Spleen (tissue), 7 donors: Measurements from ENCODE around the gene NGB.

Source experiments
- POLR2A ChIP-seq, 3 donors: fragments of 450-650 bp; IDR thresholded peaks; one replicate each; pipeline ENCODE4 v1.5.1; 2017; ENCODE audit warnings: antibody characterized with exemption in 3 of 3, mild to moderate bottlenecking in 1 of 3
- TF ChIP-seq, protein P1 (sequence below), 11 experiments: fragments of 200-600 bp in 7 of 11; fragments of 450-650 bp in 4 of 11; sonication (generic) in 4 of 11; IDR thresholded peaks in 8 of 11; conservative IDR thresholded peaks in 3 of 11; 1 replicate in 7 of 11; 2 replicates in 4 of 11; pipeline versions ENCODE4 v1.4.0 to v1.8.0; 2016 to 2021; ENCODE audit warnings: antibody characterized with exemption in 11 of 11, inconsistent platforms in 4 of 11, mild to moderate bottlenecking in 1 of 11
- donor health status: DM: no; HTN: no; CAD: no; lungs with moderate emphysema.
- donor health status: DM: no; HTN: no; CAD: no.
- donor health status: DM: no; HTN: no; CAD: no.

DNA sequence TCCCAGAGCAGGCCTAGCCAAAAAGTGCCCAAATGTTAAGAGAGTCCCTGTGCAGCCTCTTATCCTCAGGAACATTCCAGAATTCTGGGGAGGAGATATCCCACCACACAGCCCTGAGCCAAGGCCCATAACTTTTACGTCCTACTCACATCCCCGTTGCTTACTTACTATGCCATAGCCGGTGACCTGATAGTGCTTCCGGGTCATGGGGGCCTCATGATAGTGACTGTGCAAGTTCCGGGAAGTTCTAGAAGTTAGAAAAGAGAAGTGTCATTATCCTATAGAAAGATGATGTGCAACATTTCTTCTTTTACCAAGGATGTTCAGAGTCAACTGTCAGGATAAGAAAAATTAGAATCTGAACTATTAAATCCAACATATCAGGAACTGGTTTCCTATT is 15.6 kb upstream of the NGB start:
- TF ChIP-seq, protein P1, sequence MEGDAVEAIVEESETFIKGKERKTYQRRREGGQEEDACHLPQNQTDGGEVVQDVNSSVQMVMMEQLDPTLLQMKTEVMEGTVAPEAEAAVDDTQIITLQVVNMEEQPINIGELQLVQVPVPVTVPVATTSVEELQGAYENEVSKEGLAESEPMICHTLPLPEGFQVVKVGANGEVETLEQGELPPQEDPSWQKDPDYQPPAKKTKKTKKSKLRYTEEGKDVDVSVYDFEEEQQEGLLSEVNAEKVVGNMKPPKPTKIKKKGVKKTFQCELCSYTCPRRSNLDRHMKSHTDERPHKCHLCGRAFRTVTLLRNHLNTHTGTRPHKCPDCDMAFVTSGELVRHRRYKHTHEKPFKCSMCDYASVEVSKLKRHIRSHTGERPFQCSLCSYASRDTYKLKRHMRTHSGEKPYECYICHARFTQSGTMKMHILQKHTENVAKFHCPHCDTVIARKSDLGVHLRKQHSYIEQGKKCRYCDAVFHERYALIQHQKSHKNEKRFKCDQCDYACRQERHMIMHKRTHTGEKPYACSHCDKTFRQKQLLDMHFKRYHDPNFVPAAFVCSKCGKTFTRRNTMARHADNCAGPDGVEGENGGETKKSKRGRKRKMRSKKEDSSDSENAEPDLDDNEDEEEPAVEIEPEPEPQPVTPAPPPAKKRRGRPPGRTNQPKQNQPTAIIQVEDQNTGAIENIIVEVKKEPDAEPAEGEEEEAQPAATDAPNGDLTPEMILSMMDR (IDR thresholded peaks at IDR 0.05 in 8 of 11, conservative IDR thresholded peaks at IDR 0.05 in 3 of 11), result no peak
- TF ChIP-seq POLR2A (IDR thresholded peaks at IDR 0.05), result no peak
